ENCODE data around the gene USP7. TPM values are rescaled to one million over a fixed set of nuclear protein-coding genes. Genes with fewer than 3 reads are reported as not detected.

The USP7 gene
- total RNA-seq, 1 experiment from 2014 or later: 38.8 TPM

- no peak for DNase-seq (ENCODE audit: low read depth)
Observed at GRCh38 chr16:8952281-8952751, 11.4 kb downstream of the USP7 start.

- no peak for DNase-seq (ENCODE audit: low read depth)
Observed at GRCh38 chr16:8951447-8952280, 12.0 kb downstream of the USP7 start.

GRCh38 chr16:8950580-8951077, 13.1 kb downstream of the USP7 start:
- no peak for DNase-seq (ENCODE audit: low read depth)

- DNase-seq (ENCODE audit: low read depth): no peak
Observed at GRCh38 chr16:8949536-8950418, 13.9 kb downstream of the USP7 start.

GRCh38 chr16:8948831-8949230, 14.9 kb downstream of the USP7 start:
- DNase-seq (ENCODE audit: low read depth): no peak

- DNase-seq (ENCODE audit: low read depth): no peak
Observed at GRCh38 chr16:8948069-8948593, 15.6 kb downstream of the USP7 start.

GRCh38 chr16:8946544-8946943, 17.2 kb downstream of the USP7 start:
- no peak for DNase-seq (ENCODE audit: low read depth)

- DNase-seq (ENCODE audit: low read depth): no peak
Observed at GRCh38 chr16:8945626-8946296, 17.9 kb downstream of the USP7 start.

GRCh38 chr16:8943966-8944759, 19.5 kb downstream of the USP7 start:
- peak; percentile 37 for DNase-seq (ENCODE audit: low read depth)

GRCh38 chr16:8943001-8943763, 20.5 kb downstream of the USP7 start:
- no peak for DNase-seq (ENCODE audit: low read depth)

- DNase-seq (ENCODE audit: low read depth): no peak
Observed at GRCh38 chr16:8941718-8942344, 21.9 kb downstream of the USP7 start.

- DNase-seq (ENCODE audit: low read depth): no peak
Observed at GRCh38 chr16:8937803-8938202, 25.9 kb downstream of the USP7 start.

- DNase-seq (ENCODE audit: low read depth): peak; percentile 34
Observed at GRCh38 chr16:8936421-8936820, 27.3 kb downstream of the USP7 start.

- no peak for DNase-seq (ENCODE audit: low read depth)
Observed at GRCh38 chr16:8935989-8936388, 27.7 kb downstream of the USP7 start.

- DNase-seq (ENCODE audit: low read depth): no peak
Observed at GRCh38 chr16:8934601-8935000, 29.1 kb downstream of the USP7 start.

- DNase-seq (ENCODE audit: low read depth): peak; percentile 36
Observed at GRCh38 chr16:8931859-8932258, 31.8 kb downstream of the USP7 start.

- no peak for DNase-seq (ENCODE audit: low read depth)
Observed at GRCh38 chr16:8929086-8929748, 34.5 kb downstream of the USP7 start.

- DNase-seq (ENCODE audit: low read depth): no peak
Observed at GRCh38 chr16:8928467-8928957, 35.2 kb downstream of the USP7 start.

GRCh38 chr16:8926827-8927226, 36.9 kb downstream of the USP7 start:
- DNase-seq (ENCODE audit: low read depth): no peak
